Measurements from ENCODE around the gene EPB41.

DNA sequence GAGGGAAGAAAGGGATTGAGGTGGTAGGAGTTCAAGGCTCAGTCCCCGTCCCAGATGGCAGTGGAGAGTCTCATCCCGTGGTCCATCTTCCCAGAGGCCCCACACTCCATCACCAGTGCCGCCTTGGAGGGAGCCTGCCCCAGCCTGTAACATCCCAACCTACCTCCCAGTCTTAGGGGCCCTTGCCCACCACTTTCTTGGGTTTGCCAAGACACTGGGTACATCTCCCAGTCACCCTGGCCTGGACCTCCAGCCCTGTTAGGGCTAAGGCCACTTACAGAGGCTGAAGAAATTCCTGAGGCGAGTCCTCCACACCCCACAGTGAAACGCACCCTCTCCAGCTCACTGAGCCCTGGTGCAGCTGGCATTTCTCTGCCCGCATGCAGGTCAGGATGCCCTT lies 206.0 kb downstream of the EPB41 start:
- TF ChIP-seq BHLHE40 (IDR thresholded peaks at IDR 0.05; ENCODE audit: borderline replicate concordance) (no peak), ELF4 (IDR thresholded peaks at IDR 0.05) (no peak), LEF1 (IDR thresholded peaks at IDR 0.05; ENCODE audit: borderline replicate concordance) (no peak), CTBP1 (IDR thresholded peaks at IDR 0.05; ENCODE audit: borderline replicate concordance) (no peak), FOXM1 (IDR thresholded peaks at IDR 0.05; ENCODE audit: borderline replicate concordance) (no peak), SP1 (IDR thresholded peaks at IDR 0.05) (no peak), HDGF (IDR thresholded peaks at IDR 0.05; ENCODE audit: borderline replicate concordance) (no peak), ZNF384 (IDR thresholded peaks at IDR 0.05) (no peak), SUZ12 (IDR thresholded peaks at IDR 0.05) (no peak), TARDBP (IDR thresholded peaks at IDR 0.05) (no peak), FOXK2 (IDR thresholded peaks at IDR 0.05) (no peak), NFRKB (IDR thresholded peaks at IDR 0.05) (no peak)
- TF ChIP-seq, protein P1, sequence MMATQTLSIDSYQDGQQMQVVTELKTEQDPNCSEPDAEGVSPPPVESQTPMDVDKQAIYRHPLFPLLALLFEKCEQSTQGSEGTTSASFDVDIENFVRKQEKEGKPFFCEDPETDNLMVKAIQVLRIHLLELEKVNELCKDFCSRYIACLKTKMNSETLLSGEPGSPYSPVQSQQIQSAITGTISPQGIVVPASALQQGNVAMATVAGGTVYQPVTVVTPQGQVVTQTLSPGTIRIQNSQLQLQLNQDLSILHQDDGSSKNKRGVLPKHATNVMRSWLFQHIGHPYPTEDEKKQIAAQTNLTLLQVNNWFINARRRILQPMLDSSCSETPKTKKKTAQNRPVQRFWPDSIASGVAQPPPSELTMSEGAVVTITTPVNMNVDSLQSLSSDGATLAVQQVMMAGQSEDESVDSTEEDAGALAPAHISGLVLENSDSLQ (IDR thresholded peaks at IDR 0.05), result no peak
